GM21529 (cell line): Measurements from ENCODE around the gene ADI1.
"Not testable (repeated sequence)": the region's sequence is repeated elsewhere in the genome, so short reads cannot be mapped to it uniquely, and the experiment has no call there.

Experiments used
- ATAC-seq: cut with Tn5 transposase; IDR thresholded peaks from one replicate; pipeline ENCODE4 v1.9.1; 2021; ENCODE audit not compliant: unreplicated experiment

ADI1 gene

GRCh38 chr2:3494984-3495666 is 24.2 kb downstream of the ADI1 start:
- ATAC-seq, result no peak

- ATAC-seq, result no peak
Observed at GRCh38 chr2:3493615-3494007, 25.7 kb downstream of the ADI1 start.

GRCh38 chr2:3492951-3493614 is 26.2 kb downstream of the ADI1 start:
- ATAC-seq, result no peak

GRCh38 chr2:3492475-3492787 is 26.9 kb downstream of the ADI1 start:
- not testable (repeated sequence) for ATAC-seq

GRCh38 chr2:3491716-3492474 is 27.4 kb downstream of the ADI1 start:
- ATAC-seq, result no peak

- no peak for ATAC-seq
Observed at GRCh38 chr2:3491306-3491705, 28.0 kb downstream of the ADI1 start.

GRCh38 chr2:3490191-3491170 is 28.9 kb downstream of the ADI1 start:
- ATAC-seq, result no peak

GRCh38 chr2:3489764-3490115 is 29.6 kb downstream of the ADI1 start:
- no peak for ATAC-seq

- ATAC-seq, result no peak
Observed at GRCh38 chr2:3488855-3489763, 30.2 kb downstream of the ADI1 start.

GRCh38 chr2:3488061-3488531 is 31.2 kb downstream of the ADI1 start:
- no peak for ATAC-seq

- no peak for ATAC-seq
Observed at GRCh38 chr2:3487432-3487831, 31.9 kb downstream of the ADI1 start.

- no peak for ATAC-seq
Observed at GRCh38 chr2:3487028-3487425, 32.3 kb downstream of the ADI1 start.

GRCh38 chr2:3486047-3487027 is 33.0 kb downstream of the ADI1 start:
- no peak for ATAC-seq

- no peak for ATAC-seq
Observed at GRCh38 chr2:3485166-3485565, 34.2 kb downstream of the ADI1 start.

GRCh38 chr2:3483986-3484960 is 35.1 kb downstream of the ADI1 start:
- no peak for ATAC-seq

- ATAC-seq, result no peak
Observed at GRCh38 chr2:3483227-3483985, 35.9 kb downstream of the ADI1 start.

- ATAC-seq, result no peak
Observed at GRCh38 chr2:3482363-3482821, 36.9 kb downstream of the ADI1 start.
